GM18499 (cell line): ENCODE results near the gene ICAM2.

ENCODE experiments used
- ATAC-seq: cut with Tn5 transposase; IDR thresholded peaks from one replicate; pipeline ENCODE4 v1.9.1; 2021; ENCODE audit warnings: moderate number of reproducible peaks; ENCODE audit not compliant: insufficient read depth, unreplicated experiment

Gene ICAM2

DNA sequence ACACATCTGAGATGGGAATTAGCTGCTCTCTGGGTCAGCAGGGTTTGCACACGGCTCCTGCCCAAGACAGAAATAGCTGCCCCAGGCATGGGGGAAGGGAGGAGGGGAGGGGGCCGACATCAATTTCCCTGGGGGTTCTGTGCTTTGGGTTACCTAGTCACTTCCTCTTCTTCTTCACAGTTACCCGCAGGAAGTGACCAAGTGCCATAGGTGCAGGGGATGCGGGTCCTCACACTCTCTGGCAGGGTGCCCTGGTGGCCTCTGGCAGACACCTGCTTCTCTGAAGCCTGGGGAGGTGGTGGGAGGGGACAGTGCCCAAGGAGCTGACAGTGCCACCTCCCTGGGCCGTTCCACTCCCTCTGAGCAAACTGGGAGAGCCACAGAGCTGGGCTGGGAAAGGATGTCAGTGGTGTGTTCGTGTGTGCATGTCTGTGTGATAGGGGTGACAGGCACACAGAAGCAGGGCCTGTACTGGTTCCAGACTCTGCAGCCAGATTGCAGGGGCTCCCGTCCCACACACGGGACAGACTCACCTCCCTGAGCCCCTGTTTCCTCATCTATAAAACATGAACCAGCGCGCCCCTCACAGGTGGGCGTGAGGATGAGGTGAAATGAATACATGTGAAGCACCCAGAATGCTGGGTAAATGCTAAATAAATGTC lies 65.9 kb downstream of the ICAM2 start:
- ATAC-seq: no peak
